Tibial artery (tissue), 4 donors: ENCODE results near the gene RGS19.

Experiments used
- DNase-seq, 2 donors: peaks; one replicate each; pipeline ENCODE4 v3.0.0-alpha.2; 2019
- H3K27ac ChIP-seq, 2 donors: fragments of 200-600 bp; sonication (generic) in 1 of 2; 1 replicate in 1 of 2; 2 replicates in 1 of 2; pipeline ENCODE4 v1.5.1; 2018 to 2019; ENCODE audit warnings: mild to moderate bottlenecking in 1 of 2
- H3K27me3 ChIP-seq, 2 donors: fragments of 200-600 bp; sonication (generic) in 1 of 2; one replicate each; pipeline versions ENCODE4 v1.5.1 to v1.6.0; 2016 to 2019
- H3K36me3 ChIP-seq, 3 donors: fragments of 200-600 bp; sonication (generic) in 2 of 3; one replicate each; pipeline ENCODE4 v1.5.1; 2016 to 2019; ENCODE audit warnings: mild to moderate bottlenecking in 2 of 3
- H3K4me1 ChIP-seq, 4 donors: fragments of 200-600 bp; sonication (generic) in 2 of 4; 1 replicate in 3 of 4; 2 replicates in 1 of 4; pipeline ENCODE4 v1.5.1; 2016 to 2019
- H3K4me3 ChIP-seq, 2 donors: fragments of 200-600 bp; sonication (generic) in 1 of 2; 1 replicate in 1 of 2; 2 replicates in 1 of 2; pipeline ENCODE4 v1.5.1; 2018 to 2019; ENCODE audit warnings: mild to moderate bottlenecking in 2 of 2
- H3K9me3 ChIP-seq, 3 donors: fragments of 200-600 bp; sonication (generic) in 1 of 3; one replicate each; pipeline ENCODE4 v1.5.1; 2016 to 2019
- intact Hi-C: fragments of 100-400 bp; cut with DNase I; formaldehyde crosslinking; loops from one replicate; pipeline ENCODE4 v1.15.0; 2023; ENCODE audit warnings: low total_unique reads
- TF ChIP-seq, protein P1 (sequence below), 2 experiments: fragments of 200-600 bp in 1 of 2; fragments of 450-650 bp in 1 of 2; IDR thresholded peaks; one replicate each; pipeline ENCODE4 v1.5.1; 2017 to 2019; ENCODE audit warnings: antibody characterized with exemption in 2 of 2, mild to moderate bottlenecking in 1 of 2, moderate library complexity in 1 of 2

The RGS19 gene

DNA sequence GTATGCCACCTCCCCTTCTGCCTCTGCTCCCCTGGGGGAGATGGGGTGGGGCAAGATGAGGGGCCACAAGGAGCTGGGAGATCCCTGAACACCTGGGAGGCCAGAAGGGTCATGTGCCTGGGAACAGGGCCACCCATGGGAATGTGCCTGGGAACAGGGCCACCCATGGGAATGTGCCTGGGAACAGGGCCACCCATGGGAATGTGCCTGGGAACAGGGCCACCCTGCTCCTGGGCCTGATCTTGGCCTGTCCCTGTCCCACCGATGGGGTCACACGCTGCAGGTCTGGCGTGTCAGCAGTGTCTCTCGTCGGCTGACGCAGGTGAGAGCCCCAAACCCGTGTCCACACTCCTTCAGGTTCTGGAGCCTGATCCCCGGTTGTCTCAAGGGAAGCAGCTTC, 4.4 kb downstream of the RGS19 start:
- Histone ChIP-seq H3K36me3 (peaks cover 0 to 50% (median 29%) of the 10 kb centered on the region in 3 donors), H3K27me3 (no peaks in the 10 kb centered on the region), H3K9me3 (no peaks in the 10 kb centered on the region), H3K4me3 (no peak overlapping the region), H3K4me1 (peaks cover 0 to 34% (median 30%) of the 10 kb centered on the region in 4 donors), H3K27ac (no peak overlapping the region)
- TF ChIP-seq, protein P1, sequence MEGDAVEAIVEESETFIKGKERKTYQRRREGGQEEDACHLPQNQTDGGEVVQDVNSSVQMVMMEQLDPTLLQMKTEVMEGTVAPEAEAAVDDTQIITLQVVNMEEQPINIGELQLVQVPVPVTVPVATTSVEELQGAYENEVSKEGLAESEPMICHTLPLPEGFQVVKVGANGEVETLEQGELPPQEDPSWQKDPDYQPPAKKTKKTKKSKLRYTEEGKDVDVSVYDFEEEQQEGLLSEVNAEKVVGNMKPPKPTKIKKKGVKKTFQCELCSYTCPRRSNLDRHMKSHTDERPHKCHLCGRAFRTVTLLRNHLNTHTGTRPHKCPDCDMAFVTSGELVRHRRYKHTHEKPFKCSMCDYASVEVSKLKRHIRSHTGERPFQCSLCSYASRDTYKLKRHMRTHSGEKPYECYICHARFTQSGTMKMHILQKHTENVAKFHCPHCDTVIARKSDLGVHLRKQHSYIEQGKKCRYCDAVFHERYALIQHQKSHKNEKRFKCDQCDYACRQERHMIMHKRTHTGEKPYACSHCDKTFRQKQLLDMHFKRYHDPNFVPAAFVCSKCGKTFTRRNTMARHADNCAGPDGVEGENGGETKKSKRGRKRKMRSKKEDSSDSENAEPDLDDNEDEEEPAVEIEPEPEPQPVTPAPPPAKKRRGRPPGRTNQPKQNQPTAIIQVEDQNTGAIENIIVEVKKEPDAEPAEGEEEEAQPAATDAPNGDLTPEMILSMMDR (IDR thresholded peaks at IDR 0.05), result no peak
- DNase-seq, result no peak
- intact Hi-C loops, result no loop called here

DNA sequence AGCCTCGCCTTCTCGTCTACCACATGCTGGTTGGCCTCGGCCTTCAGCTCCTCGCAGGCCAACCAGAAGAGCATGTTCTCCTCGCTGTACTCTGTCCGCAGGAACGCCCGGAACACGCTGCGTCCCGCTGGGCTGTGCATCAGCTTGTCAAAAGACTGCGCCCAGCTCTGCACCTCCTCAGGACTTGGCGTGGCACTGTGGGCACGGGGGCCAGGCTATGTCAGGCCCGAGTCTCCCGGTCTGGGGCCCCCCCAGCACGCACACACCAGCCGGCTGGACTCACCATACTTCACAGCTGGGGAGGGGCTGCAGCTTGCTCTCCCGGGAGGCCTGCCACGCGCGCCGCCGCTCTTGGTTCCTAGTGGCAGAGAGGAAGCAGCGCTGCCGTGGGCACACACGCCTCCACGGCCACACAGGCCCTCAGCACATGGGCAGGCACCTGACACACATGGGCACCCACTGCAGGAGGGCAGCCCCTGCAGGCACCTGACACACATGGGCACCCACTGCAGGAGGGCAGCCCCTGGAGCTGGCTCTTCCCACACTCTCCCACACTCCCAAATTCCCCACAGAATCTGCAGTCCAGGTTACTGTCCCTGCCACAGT, 5.0 kb downstream of the RGS19 start:
- Histone ChIP-seq H3K36me3 (peaks cover 0 to 56% (median 30%) of the 10 kb centered on the region in 3 donors), H3K9me3 (no peaks in the 10 kb centered on the region), H3K4me1 (peaks cover 0 to 32% (median 29%) of the 10 kb centered on the region in 4 donors), H3K27me3 (no peaks in the 10 kb centered on the region), H3K27ac (no peak overlapping the region), H3K4me3 (no peak overlapping the region)
- no peak for DNase-seq
- intact Hi-C loops, result no loop called here
- TF ChIP-seq, protein P1 (IDR thresholded peaks at IDR 0.05), result no peak

DNA sequence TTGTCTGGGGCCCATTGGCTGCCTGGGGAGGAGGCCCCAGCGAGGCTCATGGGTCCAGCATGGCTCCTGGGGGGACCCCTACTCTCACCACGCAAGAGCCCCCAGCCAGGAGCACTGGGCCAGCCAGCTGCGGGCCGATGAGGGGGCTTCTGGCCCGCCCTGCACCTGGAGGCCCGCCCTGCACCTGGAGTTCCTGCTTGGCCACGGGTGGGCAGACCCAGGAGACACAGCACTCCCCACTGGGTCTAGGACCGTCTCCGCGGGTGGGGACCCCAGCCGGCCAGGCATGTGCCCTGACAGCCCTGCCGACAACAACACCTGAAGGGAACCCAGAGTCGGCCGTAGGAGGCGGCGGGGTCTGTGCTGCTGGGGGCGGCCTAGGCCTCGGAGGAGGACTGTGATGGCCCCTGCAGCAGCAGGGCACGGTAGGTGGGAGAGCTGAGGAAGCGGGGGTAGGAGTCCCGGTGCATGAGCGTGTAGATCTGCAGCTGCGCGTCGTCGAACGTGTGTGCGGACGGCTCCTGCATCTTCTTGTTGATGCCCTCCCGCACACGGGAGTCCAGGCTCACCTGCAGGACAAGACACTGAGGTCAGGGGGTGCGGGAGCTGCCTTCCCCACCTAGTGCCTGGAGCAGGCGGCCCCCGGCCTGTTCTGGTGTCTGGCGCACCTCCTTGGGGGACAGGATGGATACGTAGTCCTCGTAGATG, 5.7 kb downstream of the RGS19 start:
- TF ChIP-seq, protein P1 (IDR thresholded peaks at IDR 0.05), result no peak
- intact Hi-C loops, result no loop called here
- no peak overlapping the region for H3K27ac ChIP-seq
- no peaks in the 10 kb centered on the region for H3K27me3 ChIP-seq
- H3K4me3 ChIP-seq, result no peak overlapping the region
- no peaks in the 10 kb centered on the region for H3K9me3 ChIP-seq
- DNase-seq, result no peak
- H3K4me1 ChIP-seq, result peaks cover 0 to 25% (median 23%) of the 10 kb centered on the region in 4 donors
- H3K36me3 ChIP-seq, result peaks cover 0 to 57% (median 30%) of the 10 kb centered on the region in 3 donors

DNA sequence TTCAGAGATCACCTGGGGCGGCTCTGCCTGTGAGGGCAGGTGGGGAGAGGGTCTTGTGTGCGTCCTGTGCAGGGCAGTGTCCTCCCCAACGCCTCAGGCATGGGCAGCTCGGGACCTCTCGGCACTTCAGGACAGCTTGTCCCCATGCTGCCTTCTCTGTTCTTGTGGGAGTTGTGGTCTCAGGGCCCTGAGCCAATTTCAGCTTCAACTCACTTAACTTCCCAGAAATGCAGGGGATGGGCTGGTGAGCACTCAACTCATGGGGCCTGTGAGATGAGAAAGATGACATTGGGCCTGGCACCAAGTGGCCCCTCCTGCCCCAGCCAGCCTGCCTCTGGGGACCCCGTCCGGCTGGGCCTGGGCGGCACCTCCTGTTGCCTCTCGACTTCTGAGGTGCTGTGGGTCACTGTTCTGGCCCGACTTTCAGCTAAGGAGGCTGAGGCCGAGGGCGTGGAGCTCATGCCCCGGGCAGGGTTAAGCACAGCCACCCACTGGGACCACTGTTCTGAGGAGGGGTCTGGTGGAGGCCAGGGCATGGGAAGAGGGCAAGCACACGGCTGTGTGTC, 6.7 kb downstream of the RGS19 start:
- no peaks in the 10 kb centered on the region for H3K27me3 ChIP-seq
- H3K27ac ChIP-seq, result no peak overlapping the region
- H3K4me3 ChIP-seq, result no peak overlapping the region
- peaks cover 0 to 15% (median 13%) of the 10 kb centered on the region in 4 donors for H3K4me1 ChIP-seq
- no peak for DNase-seq
- no peaks in the 10 kb centered on the region for H3K9me3 ChIP-seq
- peaks cover 0 to 63% (median 30%) of the 10 kb centered on the region in 3 donors for H3K36me3 ChIP-seq
- TF ChIP-seq, protein P1 (IDR thresholded peaks at IDR 0.05), result no peak
- intact Hi-C loops, result no loop called here

DNA sequence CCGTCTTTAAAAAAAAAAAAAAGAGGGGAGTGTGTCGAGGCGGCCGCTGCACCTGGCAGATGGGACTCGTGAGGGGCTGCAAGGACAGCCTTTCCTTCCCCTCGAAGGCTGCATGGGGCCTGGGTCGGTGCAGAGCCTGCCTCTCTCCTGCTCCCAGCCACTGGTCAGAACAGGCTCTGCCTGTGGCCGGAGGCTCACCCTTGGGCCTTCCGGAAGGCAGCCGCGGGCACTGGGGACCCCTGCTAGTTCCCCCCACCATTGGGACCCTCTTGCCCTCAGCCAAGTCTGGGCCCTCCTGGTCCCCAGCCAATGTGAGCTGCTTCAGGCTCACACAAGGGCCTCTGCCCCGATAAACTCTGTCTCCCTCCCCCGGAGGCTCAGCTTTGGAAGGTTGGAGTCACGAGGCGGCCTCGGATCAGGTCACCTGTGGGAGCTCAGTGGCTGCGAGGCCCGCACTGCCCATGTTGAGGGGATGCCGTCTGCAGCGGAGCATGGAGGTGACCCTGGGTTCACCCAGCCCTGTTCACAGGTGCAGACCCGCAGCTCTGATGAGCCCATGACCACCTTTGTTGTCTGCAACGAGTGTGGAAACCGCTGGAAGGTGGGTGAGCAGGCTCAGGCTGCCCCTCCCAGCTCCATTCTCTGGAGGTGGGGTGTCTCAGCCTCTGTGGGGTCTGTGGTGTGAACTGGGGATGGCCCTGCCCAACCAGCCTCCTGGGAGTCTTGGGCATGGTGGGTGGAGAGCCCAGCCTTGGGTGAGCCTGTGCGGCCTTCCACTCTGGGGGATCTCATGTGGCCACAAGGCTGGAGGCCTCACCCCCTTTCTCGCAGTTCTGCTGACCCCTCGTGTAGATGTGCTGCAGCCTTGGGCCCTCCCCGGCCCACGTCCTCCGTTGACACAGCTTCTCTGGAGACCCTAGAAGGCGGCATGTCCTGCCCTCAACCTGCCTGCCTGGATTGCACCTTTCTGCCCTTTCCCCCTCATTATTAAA, 7.7 kb downstream of the RGS19 start:
- TF ChIP-seq, protein P1 (IDR thresholded peaks at IDR 0.05), result no peak
- peaks cover 0 to 63% (median 30%) of the 10 kb centered on the region in 3 donors for H3K36me3 ChIP-seq
- intact Hi-C loops, result no loop called here

More for the DNA sequence above, 7.7 kb downstream of the RGS19 start:
- no peaks in the 10 kb centered on the region for H3K9me3 ChIP-seq
- peaks cover 0 to 10% (median 6%) of the 10 kb centered on the region in 4 donors for H3K4me1 ChIP-seq
- H3K27me3 ChIP-seq, result no peaks in the 10 kb centered on the region
- no peak overlapping the region for H3K27ac ChIP-seq
- H3K4me3 ChIP-seq, result no peak overlapping the region
- DNase-seq, result no peak
